Thyroid gland (tissue), 4 donors: ENCODE results near the gene PRCD. TPM values are rescaled to one million over a fixed set of nuclear protein-coding genes. Genes with fewer than 3 reads are reported as not detected.
"Not testable (repeated sequence)": the region's sequence is repeated elsewhere in the genome, so short reads cannot be mapped to it uniquely, and the experiment has no call there.

Experiments
- DNase-seq, 2 donors: peaks; one replicate each; pipeline ENCODE4 v3.0.0-alpha.2; 2019
- H3K27ac ChIP-seq, 3 donors: fragments of 200-600 bp; sonication (generic); 1 replicate in 2 of 3; 2 replicates in 1 of 3; pipeline ENCODE4 v1.5.1; 2016 to 2019; ENCODE audit warnings: mild to moderate bottlenecking in 1 of 3, moderate library complexity in 1 of 3
- H3K27me3 ChIP-seq: fragments of 200-600 bp; sonication (generic); one replicate; pipeline ENCODE4 v1.5.1; 2019
- H3K36me3 ChIP-seq, 2 donors: fragments of 200-600 bp; sonication (generic); one replicate each; pipeline ENCODE4 v1.5.1; 2016 to 2019
- H3K4me1 ChIP-seq, 2 donors: fragments of 200-600 bp; sonication (generic); one replicate each; pipeline ENCODE4 v1.5.1; 2017 to 2019
- H3K4me3 ChIP-seq, 3 donors: fragments of 200-600 bp; sonication (generic); replicated peaks in 1 of 3; 1 replicate in 2 of 3; 2 replicates in 1 of 3; pipeline ENCODE4 v1.5.1; 2016; ENCODE audit warnings: mild to moderate bottlenecking in 1 of 3
- H3K9me3 ChIP-seq: fragments of 200-600 bp; sonication (generic); one replicate; pipeline ENCODE4 v1.5.1; 2017
- POLR2A ChIP-seq, 2 donors: fragments of 450-650 bp; IDR thresholded peaks; one replicate each; pipeline ENCODE4 v1.6.1; 2017; ENCODE audit warnings: antibody characterized with exemption in 2 of 2, mild to moderate bottlenecking in 2 of 2, moderate library complexity in 1 of 2
- WGBS, 2 donors: methylation state at CpG; one replicate each; pipeline ENCODE4 v1.1.5; 2017; 5-methylcytosine and 5-hydroxymethylcytosine counted together
- intact Hi-C: fragments of 100-400 bp; cut with DNase I; formaldehyde crosslinking; loops from one replicate; pipeline ENCODE4 v1.15.1; 2023
- total RNA-seq, 4 donors: library from RNA; depleted of rRNA; stranded (reverse); fragments of >200 nt; gene quantifications; one replicate each; pipeline ENCODE4 v1.2.3, GENCODE V29; 2016
- TF ChIP-seq, protein P1 (sequence below), 6 experiments: fragments of 200-600 bp in 3 of 6; fragments of 450-650 bp in 3 of 6; sonication (generic) in 3 of 6; IDR thresholded peaks; one replicate each; pipeline ENCODE4 v1.5.1; 2016 to 2019; ENCODE audit warnings: antibody characterized with exemption in 6 of 6, mild to moderate bottlenecking in 2 of 6, inconsistent platforms in 1 of 6, moderate library complexity in 1 of 6

The PRCD gene
- total RNA-seq, 4 donors from 2014 or later = 1.5 to 8.3 (median 4.2) TPM

DNA sequence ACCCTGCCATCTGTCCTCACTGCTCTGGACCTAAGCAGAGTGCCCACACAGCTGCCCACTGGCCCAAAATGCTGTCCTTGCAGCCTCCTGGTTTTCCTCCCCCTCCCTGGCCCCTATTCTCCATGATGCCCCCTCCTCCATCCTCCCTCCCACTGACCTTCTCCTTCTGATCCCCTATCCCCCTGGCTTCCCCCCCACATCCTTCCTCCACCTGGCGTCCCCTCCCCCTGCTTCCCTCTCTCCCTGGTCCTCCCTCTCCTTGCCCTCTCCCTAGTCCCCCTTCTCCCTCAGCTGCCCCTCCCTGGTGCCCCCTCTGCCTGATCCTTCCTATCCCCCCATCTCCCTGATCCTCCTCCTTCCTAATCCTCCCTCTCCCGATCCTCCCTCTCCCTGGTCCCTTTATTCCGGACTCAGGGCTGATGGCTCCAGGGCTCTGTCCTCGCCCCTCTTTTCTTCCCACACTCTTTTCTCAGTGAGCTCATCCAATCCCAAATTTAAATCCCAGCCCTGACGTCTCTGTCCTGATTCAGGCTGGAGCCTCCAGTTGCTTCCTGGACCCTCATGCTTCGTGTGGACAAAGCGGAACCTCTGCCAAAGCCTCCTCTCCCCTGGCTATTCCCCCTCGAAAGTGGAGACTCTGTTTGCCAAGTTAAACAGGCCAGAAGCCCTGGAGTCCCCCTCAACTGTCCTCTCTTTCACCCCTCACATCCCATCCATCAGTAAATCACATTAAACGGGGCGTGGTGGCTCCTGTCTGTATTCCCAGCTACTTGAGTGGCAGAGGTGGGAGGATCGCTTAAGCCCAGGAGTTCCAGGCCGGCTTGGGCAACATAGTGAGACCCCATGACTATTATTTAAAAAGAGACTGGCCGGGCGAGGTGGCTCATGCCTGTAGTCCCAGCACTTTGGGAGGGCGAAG, 20.5 kb upstream of the PRCD start:
- TF ChIP-seq, protein P1, sequence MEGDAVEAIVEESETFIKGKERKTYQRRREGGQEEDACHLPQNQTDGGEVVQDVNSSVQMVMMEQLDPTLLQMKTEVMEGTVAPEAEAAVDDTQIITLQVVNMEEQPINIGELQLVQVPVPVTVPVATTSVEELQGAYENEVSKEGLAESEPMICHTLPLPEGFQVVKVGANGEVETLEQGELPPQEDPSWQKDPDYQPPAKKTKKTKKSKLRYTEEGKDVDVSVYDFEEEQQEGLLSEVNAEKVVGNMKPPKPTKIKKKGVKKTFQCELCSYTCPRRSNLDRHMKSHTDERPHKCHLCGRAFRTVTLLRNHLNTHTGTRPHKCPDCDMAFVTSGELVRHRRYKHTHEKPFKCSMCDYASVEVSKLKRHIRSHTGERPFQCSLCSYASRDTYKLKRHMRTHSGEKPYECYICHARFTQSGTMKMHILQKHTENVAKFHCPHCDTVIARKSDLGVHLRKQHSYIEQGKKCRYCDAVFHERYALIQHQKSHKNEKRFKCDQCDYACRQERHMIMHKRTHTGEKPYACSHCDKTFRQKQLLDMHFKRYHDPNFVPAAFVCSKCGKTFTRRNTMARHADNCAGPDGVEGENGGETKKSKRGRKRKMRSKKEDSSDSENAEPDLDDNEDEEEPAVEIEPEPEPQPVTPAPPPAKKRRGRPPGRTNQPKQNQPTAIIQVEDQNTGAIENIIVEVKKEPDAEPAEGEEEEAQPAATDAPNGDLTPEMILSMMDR (IDR thresholded peaks at IDR 0.05) = no peak
- TF ChIP-seq POLR2A (IDR thresholded peaks at IDR 0.05) = no peak
- no peaks in the 10 kb centered on the region for H3K9me3 ChIP-seq
- H3K4me1 ChIP-seq = peaks cover 10 to 26% of the 10 kb centered on the region in 2 donors
- no peak overlapping the region for H3K4me3 ChIP-seq
- H3K27me3 ChIP-seq = no peaks in the 10 kb centered on the region
- no peaks in the 10 kb centered on the region for H3K36me3 ChIP-seq
- 75 to 79% methylated on average over 15 of the region's 15 CpGs for WGBS, 2 donors
- DNase-seq = no peak
- intact Hi-C loops = no loop called here
- no peak overlapping the region for H3K27ac ChIP-seq

DNA sequence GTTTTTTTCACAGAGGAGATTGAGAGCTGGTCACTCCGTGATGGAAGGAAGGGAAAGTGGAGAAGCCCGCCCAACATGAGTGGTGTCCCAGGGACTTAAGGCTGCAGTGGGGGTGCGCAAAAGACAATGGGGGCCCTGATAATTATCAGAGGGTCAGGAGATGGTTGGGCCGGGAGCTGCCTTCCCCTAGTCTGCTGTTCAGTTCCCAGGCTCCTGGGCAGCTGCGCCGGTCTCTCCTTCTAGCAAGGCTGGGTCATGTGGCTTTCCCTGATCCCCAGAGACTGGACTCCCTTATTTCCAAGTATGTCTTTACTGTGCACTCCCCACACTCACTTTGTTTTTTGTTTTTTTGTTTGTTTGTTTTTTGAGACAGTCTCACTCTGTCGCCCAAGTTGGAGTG, 18.6 kb upstream of the PRCD start:
- WGBS, 2 donors = 93 to 98% methylated on average over 7 of the region's 7 CpGs
- H3K4me3 ChIP-seq = no peak overlapping the region
- H3K27ac ChIP-seq = no peak overlapping the region
- no peak for DNase-seq
- no peaks in the 10 kb centered on the region for H3K36me3 ChIP-seq
- no peak for TF ChIP-seq POLR2A (IDR thresholded peaks at IDR 0.05)
- TF ChIP-seq, protein P1 (IDR thresholded peaks at IDR 0.05) = no peak
- H3K9me3 ChIP-seq = no peaks in the 10 kb centered on the region
- intact Hi-C loops = loop anchor here (5.0 to 10.0 kb wide), 4 partner anchors 66 to 196 kb away; partner anchors contain the start of gene ST6GALNAC2
- no peaks in the 10 kb centered on the region for H3K27me3 ChIP-seq
- peaks cover 15 to 37% of the 10 kb centered on the region in 2 donors for H3K4me1 ChIP-seq

DNA sequence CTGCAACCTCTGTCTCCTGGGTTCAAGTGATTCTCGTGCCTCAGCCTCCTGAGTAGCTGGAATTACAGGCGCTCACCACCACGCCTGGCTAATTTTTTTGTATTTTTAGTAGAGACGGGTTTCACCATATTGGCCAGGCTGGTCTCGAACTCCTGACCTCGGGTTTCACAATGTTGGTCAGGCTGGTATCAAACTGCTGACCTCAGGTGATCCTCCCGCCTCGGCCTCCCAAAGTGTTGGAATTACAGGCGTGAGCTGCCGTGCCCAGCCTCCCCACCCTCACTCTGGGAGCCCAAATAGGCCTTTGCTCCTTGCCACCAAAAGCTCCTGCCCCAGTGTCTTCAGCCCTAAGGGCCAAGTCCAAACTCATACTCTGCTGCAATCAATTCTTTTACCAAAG, 18.2 kb upstream of the PRCD start:
- H3K27ac ChIP-seq, H3K36me3 ChIP-seq, H3K27me3 ChIP-seq, H3K4me3 ChIP-seq, H3K9me3 ChIP-seq, DNase-seq: not testable (repeated sequence)
- peaks cover 15 to 40% of the 10 kb centered on the region in 2 donors for H3K4me1 ChIP-seq
- 82 to 91% methylated on average over 10 of the region's 10 CpGs for WGBS, 2 donors
- intact Hi-C loops = loop anchor here (2.0 to 10.0 kb wide), 5 partner anchors 21 to 196 kb away; partner anchors contain the start of gene ST6GALNAC2

DNA sequence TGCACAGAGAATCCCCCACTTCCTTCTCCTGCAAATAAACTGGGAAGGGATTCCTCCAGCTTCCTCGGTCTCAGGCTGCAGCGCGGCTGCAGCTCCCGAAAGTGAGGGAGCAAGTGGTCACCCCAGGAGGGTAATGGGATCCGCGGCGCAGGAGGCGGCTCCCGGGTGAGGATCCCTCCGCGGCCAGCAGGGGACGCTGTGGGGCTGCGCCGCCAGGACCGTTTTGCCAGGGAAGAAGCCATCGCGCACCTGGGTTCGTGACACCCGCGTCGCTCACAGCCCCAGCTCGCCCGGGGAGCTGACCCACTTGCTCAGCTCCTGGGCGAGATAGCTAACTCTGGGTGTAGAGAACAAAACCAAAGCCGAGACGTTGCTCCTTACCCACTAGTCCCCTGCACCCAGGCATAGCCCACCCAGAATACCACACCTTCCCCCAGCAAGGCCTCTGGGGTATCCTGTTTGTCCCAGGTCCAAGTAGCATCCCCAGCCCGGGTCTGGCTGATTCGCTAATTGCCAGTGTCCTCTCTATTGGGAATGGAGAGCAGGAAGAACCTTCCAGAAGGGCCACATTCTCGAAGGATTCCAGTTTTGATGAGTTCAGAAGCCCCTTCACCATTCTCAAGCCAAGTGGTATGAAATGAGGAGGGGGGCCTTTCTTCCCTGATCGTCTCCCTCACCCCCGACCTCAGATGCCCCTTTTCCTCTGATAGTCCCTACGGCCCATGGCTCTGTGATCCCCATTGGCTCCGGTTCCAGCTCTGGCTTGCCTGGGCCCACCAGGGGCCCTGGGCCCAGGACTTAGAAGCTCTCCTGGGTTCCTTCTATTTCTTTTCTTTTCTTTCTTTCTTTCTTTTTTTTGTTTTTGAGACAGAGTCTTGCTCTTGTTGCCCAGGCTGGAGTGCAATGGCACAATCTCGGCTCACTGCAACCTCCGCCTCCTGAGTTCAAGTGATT, 16.5 kb upstream of the PRCD start:
- no peak for TF ChIP-seq POLR2A (IDR thresholded peaks at IDR 0.05)
- TF ChIP-seq, protein P1 (IDR thresholded peaks at IDR 0.05) = peak; percentile 97 to 99 (median 99)
- H3K9me3 ChIP-seq = no peaks in the 10 kb centered on the region
- 34 to 60% methylated on average over 11 to 25 of the region's 35 CpGs for WGBS, 2 donors
- intact Hi-C loops = loop anchor here (2.0 to 10.0 kb wide), 5 partner anchors 19 to 194 kb away; partner anchors contain the start of gene ST6GALNAC2
- H3K36me3 ChIP-seq = no peaks in the 10 kb centered on the region
- peaks cover 16 to 43% of the 10 kb centered on the region in 2 donors for H3K4me1 ChIP-seq
- no peak overlapping the region for H3K4me3 ChIP-seq
- no peaks in the 10 kb centered on the region for H3K27me3 ChIP-seq
- peak; percentile 68 to 77 for DNase-seq
- H3K27ac ChIP-seq = no peak overlapping the region
